Stimulated activated CD4-positive, alpha-beta T cell treated with anti-CD3 and anti-CD28 coated beads, TNF-alpha, amount 100 ng/mL, for 48 hours (primary cell): ENCODE results near the gene SUGCT.

Source experiments
- DNase-seq, 3 donors: peaks; one replicate each; pipeline ENCODE4 v3.0.0-alpha.2; 2020; ENCODE audit warnings: low read depth in 3 of 3

SUGCT gene

DNA sequence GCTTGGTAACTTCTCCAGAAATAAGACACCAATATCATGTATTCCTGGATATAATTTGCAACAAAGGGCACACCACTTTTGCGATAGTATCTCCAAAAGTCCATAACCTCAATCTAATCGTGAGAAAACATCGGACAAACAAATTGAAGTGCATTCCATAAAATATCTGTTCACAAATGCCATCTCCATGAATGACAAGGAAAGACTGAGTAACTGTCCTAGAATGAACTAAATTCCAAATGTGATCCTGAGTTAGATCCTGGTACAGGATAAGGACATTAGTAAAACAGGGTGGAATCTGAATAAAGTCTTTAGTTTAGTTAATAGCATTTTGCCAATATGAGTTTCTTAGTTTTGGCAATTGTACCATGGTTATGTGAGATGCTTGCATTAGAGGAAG, 384.2 kb downstream of the SUGCT start:
- DNase-seq, result no peak

DNA sequence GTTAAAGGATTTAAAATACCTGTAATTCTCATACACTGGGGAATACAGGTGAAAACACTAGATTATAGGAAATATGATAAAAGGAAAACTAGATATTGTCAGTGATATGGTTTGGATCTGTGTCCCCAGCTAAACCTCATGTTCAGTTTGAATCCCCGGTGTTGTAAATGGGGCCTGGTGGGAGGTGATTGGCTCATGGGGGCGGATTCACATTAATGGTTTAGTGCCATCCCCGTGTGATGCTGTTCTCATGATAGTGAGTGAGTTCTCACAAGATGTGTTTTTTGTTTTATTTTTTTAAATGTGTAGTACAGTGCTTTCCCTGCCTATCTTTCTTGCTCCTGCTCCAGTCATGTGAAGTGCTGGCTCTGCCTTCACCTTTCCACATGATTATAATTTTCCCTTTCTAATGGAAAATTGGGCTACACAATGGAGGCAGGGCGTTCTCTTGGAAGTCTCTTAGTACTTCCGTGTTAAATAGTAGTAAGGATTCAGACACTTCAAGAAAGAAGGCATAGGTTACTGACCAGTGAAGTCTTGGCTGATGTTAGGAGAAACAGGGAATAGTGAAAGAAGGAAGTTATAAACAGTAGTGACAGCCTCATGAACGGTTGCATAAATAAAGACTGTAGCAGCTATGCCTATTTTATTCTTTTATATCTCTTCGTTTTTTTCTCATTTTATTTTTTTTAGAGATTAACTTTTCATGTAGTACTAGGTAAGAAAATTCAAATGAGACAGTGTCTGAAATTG, 386.4 kb downstream of the SUGCT start:
- DNase-seq, result no peak

DNA sequence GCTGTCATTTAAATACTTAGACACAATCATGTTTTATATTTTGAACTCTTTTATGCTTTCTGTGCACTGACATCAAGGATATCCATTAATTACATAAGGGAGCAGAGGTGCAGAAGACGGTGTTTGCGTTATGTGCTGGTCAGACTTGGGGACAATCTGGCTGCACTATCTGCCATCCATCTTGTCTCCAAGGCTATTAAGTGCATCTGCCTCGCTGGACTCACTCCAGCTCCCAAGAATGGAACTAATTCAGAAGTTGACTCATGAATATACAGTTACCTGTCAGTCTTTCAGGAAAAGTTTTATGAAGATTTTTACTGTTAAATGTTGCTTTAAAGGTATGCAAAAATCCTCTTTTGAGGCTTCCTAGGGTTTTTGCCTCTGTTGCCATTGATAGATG, 391.0 kb downstream of the SUGCT start:
- no peak for DNase-seq

DNA sequence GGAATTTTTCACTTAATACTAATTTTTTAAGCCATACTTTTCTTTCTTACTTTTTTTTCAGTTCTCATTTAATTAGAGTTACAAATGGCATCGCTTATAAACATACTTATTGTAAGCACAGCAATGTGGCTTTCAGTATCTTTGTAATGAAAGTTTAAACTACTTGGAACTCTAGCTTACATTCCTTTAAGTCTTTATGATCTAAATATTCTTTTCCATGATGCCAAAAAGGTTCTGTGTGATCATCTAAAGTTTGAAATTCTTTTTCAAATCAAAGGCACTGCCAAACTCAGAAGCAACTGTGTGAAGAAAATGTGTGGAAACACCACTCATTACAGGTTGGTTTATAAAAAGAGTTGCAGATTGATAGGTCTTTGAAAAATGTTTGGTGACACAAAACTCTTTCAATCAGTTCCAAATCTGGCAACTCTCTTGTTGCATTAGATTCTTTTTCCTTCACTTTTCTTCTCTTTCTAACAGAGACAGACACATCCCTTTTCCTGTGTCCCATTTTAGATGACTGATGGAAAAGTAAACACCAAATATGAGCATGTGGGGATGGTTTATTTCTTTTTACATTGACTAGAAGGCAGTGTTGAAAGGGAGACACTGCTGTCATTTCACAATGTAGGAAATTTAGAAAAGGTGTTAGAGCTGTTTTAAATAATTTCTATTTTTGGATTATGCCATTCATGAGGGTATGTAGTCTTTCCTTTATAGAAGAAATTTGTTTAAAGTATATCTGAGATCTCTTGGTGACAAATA, 392.3 kb downstream of the SUGCT start:
- no peak for DNase-seq

DNA sequence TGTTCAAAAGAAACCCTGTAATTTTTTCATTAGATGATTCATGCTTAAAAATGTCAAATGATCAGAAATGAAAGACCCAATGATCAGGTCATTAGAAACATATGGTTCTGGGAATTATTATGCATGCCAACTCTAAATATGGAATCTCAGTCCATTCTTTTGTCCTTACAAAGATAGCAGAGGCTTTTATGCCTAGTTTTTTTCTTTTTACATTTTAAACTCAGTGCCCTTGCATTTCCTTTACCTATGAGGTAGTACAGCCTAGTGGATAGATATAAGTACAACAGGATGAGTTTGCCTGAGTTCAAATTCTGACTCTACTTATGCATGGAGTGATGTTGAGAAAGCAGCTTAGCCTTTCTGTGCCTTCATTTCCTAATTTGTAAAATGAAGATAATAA, 392.9 kb downstream of the SUGCT start:
- no peak for DNase-seq

DNA sequence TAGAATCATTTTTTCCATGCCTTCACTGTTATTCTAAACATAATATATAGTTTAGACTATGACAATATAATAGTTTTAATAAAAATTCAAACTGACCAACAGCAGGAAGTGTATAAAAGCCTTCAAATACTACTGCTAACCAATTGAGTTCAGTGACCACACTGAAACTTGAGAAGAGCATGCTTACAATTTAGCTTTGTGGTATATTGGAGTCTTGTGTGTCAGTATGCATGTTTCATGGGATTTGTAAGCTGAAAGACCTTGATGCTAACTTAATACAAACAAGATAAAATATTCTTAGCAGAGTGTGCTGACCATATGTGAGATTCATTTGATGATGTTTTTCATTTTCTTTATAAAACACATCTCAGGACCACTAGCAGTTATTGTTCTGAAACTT, 395.5 kb downstream of the SUGCT start:
- DNase-seq, result no peak

DNA sequence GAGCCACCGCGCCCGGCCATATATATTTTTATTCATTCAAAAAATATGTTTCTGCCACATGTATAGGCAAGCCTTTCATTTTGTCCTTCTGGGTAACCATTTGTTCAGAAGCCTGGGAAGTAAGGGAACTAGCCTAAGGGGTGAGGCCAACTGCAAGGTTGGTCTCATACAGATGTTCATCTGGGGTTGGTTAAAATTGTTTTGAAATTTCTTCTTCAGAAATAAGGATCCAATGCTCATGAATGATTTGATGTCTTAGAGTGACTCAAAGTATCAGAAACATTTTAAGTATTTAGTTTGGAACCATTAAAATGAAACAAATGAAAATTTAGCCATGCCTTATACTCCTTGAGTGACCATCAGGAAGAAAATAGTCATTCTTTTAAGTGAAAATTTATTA, 397.2 kb downstream of the SUGCT start:
- no peak for DNase-seq

DNA sequence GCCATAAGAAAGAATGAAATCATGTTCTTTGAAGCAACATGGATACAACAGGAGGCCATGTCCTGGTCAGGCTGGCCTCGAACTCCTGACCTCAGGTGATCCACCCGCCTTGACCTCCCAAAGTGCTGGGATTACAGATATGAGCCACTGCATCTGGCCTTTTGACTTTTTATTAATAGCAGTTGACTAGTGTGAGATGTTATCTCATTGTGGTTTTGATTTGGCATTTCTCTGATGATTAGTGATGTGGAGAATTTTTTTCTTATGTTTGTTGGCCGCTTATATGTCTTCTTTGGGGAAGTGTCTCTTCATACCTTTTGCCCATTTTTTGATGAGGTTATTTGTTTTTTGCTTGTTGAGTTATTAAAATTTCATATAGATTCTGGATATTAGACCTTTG, 400.9 kb downstream of the SUGCT start:
- DNase-seq, result no peak

DNA sequence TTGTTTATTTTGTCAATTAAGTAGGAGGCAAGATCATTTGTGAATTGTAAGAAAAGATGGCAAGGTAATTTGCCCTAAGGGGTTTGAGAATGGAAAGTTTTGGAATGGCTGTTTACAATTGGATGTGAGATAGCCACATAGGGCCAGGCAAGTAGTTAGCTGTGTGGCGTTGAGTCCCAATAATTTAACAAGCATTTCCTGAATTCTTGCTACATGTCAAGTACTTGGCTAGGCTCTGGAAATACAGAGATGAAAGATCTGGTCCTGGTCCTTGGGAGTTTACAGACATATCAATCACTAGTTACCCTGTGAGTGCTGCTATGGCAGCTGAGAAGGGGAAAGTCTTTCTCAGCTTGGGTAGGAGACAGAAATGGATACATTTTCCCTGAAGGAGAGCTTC, 401.6 kb downstream of the SUGCT start:
- no peak for DNase-seq

DNA sequence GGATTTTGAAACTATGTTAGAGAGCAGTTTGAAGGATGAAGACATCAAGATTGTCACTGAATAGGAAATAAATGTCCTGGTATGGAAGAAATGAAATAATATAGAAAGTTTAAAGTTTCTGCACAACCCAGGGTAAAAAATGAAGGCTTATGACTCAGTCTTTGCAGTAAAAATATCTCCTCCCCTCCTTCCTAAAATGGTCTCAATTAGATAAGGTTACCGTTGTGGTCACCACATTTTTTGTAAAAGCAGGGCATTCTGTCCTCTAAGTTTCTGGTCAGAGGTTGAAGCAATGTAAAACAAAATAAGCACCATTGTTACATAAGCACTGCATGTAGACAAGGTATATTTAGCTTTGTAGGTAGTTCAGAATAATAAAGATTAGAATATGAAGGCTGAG, 403.5 kb downstream of the SUGCT start:
- no peak for DNase-seq

DNA sequence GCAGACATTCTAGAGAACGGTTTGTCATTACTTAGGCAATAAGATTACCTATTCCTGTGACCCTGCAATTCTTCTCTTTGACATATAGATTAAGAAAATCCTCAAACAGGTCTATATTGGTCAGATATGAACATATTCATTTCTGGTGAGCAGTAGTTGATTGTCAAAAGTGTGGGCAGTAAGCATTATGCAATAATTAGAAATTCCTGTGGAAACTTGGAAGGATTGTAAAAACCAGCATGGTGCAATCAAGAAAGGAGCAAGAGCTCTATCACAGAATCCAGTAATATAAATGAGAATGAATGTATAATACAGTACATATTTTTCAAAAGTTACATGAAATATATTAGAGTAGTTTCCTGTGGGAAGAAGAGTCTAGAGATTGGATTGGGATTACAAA, 406.5 kb downstream of the SUGCT start:
- DNase-seq, result no peak

DNA sequence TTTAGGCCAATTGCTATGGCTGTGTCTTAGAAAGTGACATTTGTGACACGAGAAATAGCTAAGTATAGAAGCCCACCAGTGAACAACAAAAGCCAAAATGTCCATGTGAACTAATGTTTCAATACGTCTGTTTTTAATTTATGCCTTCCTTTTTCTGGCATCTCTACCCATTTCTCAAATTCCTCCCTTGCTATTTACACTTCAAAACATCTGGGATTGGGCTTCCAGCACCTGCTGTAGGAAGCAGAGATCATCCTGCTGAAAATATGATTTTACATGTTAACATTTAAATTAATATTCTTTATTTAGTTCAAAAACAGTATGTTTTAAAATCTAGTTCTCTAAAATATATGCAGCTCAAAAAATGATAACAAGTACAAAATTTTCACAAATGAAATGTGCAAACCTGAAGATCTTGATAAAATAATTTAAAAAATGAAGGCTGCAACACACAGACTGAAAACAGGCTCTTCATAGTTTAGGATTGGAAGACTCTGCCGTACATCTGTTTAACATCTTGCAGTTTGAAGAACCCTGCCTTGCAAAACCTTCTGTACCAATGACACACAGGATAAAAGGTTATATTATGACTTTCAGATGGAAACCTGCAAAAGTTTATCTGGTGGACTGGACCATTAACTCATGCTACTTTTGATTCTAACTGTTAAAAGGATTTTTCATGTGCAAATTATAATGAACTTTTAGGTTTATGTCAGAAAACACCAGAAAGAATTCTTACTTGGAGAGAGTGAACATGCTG, 408.4 kb downstream of the SUGCT start:
- no peak for DNase-seq

DNA sequence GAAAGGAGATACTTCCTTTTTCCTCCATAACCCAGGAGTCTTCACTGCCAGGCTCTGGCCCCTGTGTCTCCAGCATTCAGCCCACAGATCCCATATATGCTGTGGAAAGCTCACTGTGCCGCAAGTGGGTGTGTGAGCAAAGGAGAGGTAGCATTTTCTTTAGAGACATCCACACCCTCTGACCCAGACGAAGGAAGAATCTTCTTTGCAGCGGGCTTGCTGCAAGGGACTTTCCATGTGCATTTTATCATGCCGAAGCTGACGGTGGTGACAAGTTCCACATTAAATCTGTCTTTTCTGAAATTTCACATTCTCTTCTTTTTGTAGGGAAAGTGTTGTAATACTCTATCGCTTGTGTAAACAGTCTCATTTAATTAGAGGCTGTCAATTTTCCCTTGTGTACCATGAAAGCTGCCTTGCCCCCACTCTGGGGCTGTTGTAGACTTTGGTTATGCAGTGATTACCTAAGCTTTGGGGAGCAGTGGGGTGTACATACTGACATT, 409.5 kb downstream of the SUGCT start:
- DNase-seq, result no peak

DNA sequence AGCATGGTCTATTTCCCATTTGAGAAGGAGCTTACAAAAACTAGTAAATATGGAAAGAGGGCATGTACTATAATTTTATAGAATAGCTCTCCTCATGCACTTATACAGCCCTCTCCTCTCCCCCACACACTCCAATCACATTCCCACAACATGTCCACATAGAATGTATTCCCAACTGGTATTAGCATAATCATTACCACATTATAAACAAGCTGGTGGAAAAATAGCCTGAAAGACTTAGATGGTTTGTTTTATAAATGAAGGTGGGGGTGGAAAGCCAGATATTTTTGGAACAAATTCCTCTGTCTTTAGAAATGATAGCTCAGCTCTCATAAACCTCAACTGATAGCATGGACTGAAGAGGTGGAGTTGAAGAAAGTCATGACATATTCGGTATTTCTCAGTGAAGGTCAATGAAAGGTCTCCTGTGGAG, 410.1 kb downstream of the SUGCT start:
- DNase-seq, result no peak

DNA sequence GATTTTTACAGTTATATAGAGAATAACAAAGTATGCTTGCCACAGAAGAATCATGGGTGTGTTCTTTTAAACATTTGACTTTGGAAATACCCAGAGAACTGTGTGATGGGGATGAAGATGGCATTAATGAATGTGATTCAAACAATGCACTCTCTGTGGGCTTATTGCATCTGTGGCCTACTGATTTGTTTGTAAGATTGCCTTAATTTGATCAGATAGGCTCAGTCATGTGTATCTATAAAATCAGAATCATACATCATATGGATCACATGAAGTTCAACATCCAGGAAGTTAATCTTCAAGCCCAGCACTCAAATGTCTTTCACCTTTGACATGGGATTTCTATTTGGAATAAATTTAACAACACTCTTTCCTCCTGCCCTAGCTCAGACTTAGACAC, 410.9 kb downstream of the SUGCT start:
- DNase-seq, result no peak

DNA sequence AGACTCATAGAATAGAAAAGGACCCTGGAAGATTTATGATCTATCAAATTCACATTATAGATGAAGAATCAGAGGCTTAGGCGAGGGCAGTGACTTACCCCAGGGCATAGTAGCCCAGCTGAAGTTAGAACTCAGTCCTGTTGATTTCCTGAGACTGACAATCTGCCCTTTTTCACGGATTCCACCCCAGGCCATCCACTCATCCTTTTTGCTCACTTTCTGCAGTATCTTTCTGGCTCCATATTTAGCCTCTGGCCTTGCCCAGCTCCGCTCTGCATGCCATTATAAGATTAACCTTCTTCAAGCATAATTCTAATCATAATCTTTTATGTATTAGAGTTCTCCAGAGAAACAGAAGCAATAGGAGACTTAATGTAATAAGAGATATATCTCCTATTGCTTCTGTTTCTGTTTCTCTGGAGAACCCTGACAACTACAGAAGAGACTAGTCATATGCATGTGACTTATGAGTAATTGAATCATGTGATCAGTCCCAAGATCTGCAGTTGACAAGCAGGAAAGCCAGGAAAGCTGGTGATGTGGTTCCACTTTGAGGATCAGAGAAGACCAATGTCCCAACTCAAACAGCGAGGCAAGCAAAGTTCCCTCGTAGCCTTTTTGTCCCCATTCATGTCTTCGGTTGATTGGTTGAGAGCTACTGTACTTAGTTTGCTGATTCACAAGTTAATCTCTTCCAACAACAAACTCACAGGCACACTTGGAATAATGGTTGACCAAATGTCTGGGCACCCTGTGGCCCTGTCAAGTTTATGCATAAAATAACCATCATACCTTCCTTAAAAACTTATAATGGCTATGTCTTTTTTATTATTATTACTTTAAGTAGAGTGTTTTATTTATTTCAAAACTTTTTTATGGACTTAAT, 412.1 kb downstream of the SUGCT start:
- no peak for DNase-seq

DNA sequence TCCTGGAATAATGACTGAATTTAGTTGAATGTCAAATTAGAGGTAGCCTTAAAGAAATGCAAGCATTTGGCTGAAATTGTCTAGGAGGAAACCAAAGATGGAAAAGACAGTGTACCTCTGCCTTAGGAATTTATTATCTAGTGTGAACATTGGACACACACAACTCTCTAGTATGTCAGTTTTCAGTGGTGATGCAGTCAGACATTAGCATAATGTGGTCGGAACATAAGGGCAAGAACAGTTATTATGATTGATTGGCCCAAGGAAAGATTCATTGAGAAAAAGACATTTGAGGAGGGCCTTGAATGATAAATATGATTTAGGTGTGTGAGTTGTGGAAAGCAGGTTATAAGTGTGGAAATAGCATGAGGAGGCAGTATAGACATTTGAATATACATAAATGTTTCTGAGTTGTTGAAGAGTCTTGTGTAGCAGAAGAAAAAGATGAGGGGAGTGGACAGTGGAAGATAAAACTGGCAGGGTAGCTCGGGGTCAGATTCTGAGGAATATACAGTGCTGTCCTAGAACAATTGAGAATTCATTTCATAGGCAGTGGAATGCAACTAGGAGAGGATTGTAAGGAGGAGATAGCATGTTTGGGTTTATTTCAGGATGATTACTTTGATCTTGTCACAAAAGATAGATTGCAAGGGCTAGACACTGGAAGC, 414.7 kb downstream of the SUGCT start:
- DNase-seq, result no peak

DNA sequence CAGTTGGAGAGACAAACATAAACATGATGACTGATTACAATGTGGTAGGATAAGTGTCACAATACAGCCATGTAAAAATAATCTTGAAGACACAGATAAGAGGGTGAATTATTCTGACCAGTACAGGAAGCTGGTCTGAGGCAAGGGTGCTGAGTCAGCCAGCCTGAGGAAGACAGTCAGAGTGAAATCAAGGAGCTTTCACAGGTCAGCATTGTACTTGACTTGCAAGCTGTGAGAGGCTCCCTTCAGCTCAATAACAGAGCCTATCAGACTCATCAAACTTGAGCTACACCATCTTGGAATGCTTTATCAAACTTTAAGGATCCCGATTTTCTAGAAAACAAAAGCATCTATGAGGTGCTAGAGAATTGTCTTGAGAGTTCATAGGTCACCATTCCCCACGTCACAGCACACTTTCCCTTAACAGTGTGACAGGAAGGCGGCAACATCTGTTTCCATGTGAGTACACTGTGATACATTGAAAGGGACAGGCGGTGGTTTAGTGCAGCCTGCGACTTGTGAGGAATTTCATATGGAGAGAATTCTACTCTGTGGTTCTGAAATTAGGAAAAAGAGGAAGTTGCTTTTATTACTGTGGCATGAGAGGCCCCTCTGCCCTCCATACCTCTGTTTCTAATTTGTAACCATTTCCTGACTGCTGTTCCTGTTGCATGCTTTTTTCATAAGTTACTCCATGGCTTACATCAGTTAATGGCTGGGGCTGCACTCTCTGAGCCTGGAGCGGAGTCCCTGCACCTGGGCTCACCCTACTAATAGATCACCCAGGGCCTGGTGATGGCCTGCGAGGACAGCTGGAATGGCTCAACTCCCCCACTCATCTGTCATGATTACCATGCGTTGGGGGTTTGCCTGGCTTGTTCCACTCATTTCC, 417.1 kb downstream of the SUGCT start:
- no peak for DNase-seq

DNA sequence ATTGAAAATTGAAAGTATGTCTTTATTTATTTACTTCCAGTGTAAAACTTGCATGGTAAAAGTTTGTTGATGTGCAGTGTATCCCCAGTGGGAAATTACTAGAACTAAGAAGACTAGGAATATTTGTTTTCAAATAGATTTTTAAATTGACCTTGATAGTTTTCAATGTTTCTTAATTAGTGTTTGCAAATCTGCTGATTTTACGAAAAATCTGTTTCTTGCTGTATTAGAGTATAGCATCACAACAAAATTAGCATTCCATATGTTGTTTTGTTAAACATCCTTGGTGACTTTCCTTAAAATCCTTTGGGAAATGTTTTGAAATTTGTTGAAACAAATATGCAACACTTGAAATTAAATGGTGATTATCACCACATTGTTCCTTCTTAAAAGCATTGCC, 425.9 kb downstream of the SUGCT start:
- no peak for DNase-seq

DNA sequence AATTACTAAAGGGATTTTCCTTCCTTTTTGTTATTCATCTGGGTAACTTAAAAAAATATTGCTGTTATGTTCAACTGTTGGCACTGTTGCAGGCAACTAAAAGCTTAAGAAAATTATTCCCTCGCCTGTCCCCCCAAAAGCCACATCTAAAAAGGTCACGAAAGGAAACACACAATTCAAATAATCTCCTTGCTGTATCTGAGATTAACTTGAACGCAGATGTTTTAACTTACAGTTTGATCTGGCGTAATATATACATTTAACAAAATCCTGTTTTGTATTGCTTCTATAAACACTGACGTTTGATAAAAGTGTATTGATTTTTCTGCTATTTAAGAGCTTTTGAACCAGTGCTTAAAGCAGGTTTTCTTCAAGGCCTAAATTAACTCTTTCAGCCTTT, 432.1 kb downstream of the SUGCT start:
- no peak for DNase-seq
